GM18519 (cell line): Measurements from ENCODE around the gene HERPUD1.
"Not testable (repeated sequence)": the region's sequence is repeated elsewhere in the genome, so short reads cannot be mapped to it uniquely, and the experiment has no call there.

ENCODE experiments used
- ATAC-seq: cut with Tn5 transposase; IDR thresholded peaks from one replicate; pipeline ENCODE4 v1.9.1; 2021; ENCODE audit warnings: mild to moderate bottlenecking, moderate library complexity; ENCODE audit not compliant: unreplicated experiment, low FRiP score

The HERPUD1 gene

GRCh38 chr16:56975714-56976113, 43.8 kb downstream of the HERPUD1 start:
- ATAC-seq, result no peak

- ATAC-seq, result no peak
These were observed 45.3 kb downstream of the HERPUD1 start for GRCh38 chr16:56977216-56977615.

GRCh38 chr16:56977823-56978430, 46.0 kb downstream of the HERPUD1 start:
- ATAC-seq, result no peak

GRCh38 chr16:56980201-56980535, 48.2 kb downstream of the HERPUD1 start:
- ATAC-seq, result no peak

GRCh38 chr16:56980792-56981724, 49.1 kb downstream of the HERPUD1 start:
- no peak for ATAC-seq

GRCh38 chr16:56981729-56982271, 49.9 kb downstream of the HERPUD1 start:
- no peak for ATAC-seq

GRCh38 chr16:56982695-56983094, 50.8 kb downstream of the HERPUD1 start:
- ATAC-seq, result no peak

- ATAC-seq, result no peak
These were observed 51.3 kb downstream of the HERPUD1 start for GRCh38 chr16:56983211-56983751.

GRCh38 chr16:56984639-56985038, 52.7 kb downstream of the HERPUD1 start:
- ATAC-seq, result no peak

GRCh38 chr16:56985288-56985961, 53.5 kb downstream of the HERPUD1 start:
- no peak for ATAC-seq

- ATAC-seq, result no peak
These were observed 54.0 kb downstream of the HERPUD1 start for GRCh38 chr16:56985962-56986360.

GRCh38 chr16:56986361-56986760, 54.4 kb downstream of the HERPUD1 start:
- ATAC-seq, result no peak

GRCh38 chr16:56986908-56987307, 55.0 kb downstream of the HERPUD1 start:
- ATAC-seq, result not testable (repeated sequence)

GRCh38 chr16:56987692-56988091, 55.8 kb downstream of the HERPUD1 start:
- ATAC-seq, result no peak

GRCh38 chr16:56988161-56988947, 56.4 kb downstream of the HERPUD1 start:
- no peak for ATAC-seq

GRCh38 chr16:56988948-56989945, 57.3 kb downstream of the HERPUD1 start, which contains the start of gene NLRC5:
Gene NLRC5, plus strand, starts transcription at chr16:56989557. Its CDS starts 31,156 bp downstream, at chr16:57020713.
- ATAC-seq, result peak; percentile 61

- ATAC-seq, result no peak
These were observed 58.0 kb downstream of the HERPUD1 start for GRCh38 chr16:56989988-56990387.

- no peak for ATAC-seq
These were observed 58.7 kb downstream of the HERPUD1 start for GRCh38 chr16:56990407-56991286.
